ENCODE results near the gene LAMC2.
"Not testable (repeated sequence)": the region's sequence is repeated elsewhere in the genome, so short reads cannot be mapped to it uniquely, and the experiment has no call there.

Gene LAMC2

DNA sequence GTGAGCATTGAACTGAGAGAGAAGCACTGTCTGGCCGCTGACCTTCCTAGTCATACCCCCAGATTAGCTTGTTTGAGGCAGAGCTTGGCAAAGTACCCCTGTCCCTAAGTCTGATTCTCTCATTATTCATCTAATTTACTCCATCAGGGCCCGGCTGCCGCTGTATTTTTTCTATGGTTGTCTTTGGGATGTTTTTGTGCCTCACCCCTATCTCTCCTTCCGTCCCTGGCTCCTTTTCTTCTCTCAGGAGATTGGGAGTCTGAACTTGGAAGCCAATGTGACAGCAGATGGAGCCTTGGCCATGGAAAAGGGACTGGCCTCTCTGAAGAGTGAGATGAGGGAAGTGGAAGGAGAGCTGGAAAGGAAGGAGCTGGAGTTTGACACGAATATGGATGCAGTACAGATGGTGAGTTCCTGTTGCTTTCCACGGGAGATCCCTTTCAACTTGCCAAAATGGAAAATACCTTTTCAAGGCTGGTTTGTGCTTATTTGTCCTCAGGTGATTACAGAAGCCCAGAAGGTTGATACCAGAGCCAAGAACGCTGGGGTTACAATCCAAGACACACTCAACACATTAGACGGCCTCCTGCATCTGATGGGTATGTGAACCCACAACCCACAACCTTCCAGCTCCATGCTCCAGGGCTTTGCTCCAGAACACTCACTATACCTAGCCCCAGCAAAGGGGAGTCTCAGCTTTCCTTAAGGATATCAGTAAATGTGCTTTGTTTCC lies 53.9 kb downstream of the LAMC2 start:
- DNase-seq: no peak

DNA sequence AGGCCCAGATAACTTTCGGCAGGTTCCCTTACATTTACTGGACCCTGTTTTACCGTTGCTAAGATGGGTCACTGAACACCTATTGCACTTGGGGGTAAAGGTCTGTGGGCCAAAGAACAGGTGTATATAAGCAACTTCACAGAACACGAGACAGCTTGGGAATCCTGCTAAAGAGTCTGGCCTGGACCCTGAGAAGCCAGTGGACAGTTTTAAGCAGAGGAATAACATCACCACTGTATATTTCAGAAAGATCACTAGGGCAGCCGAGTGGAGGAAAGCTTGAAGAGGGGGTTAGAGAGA lies 54.4 kb downstream of the LAMC2 start:
- DNase-seq: no peak

DNA sequence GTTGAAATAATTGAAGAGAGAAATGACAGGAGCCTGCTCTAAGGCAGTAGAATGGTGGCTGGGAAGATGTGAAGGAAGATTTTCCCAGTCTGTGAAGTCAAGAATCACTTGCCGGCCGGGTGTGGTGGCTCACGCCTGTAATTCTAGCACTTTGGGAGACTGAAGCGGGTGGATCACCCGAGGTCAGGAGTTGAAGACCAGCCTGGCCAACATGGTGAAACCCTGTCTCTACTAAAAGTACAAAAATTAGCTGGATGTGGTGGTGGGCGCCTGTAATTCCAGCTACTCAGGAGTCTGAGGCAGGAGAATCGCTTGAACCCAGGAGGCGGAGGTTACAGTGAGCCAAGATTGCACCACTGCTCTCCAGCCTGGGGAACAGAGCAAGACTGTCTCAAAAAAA lies 54.8 kb downstream of the LAMC2 start:
- DNase-seq: not testable (repeated sequence)

GRCh38 chr1:183241471-183241870 lies 55.4 kb downstream of the LAMC2 start:
- DNase-seq: no peak

GRCh38 chr1:183242556-183242955 lies 56.5 kb downstream of the LAMC2 start:
- no peak for DNase-seq

DNA sequence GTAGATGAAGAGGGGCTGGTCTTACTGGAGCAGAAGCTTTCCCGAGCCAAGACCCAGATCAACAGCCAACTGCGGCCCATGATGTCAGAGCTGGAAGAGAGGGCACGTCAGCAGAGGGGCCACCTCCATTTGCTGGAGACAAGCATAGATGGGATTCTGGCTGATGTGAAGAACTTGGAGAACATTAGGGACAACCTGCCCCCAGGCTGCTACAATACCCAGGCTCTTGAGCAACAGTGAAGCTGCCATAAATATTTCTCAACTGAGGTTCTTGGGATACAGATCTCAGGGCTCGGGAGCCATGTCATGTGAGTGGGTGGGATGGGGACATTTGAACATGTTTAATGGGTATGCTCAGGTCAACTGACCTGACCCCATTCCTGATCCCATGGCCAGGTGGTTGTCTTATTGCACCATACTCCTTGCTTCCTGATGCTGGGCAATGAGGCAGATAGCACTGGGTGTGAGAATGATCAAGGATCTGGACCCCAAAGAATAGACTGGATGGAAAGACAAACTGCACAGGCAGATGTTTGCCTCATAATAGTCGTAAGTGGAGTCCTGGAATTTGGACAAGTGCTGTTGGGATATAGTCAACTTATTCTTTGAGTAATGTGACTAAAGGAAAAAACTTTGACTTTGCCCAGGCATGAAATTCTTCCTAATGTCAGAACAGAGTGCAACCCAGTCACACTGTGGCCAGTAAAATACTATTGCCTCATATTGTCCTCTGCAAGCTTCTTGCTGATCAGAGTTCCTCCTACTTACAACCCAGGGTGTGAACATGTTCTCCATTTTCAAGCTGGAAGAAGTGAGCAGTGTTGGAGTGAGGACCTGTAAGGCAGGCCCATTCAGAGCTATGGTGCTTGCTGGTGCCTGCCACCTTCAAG lies 57.3 kb downstream of the LAMC2 start:
- DNase-seq: no peak

- DNase-seq: no peak
These were observed 58.4 kb downstream of the LAMC2 start for GRCh38 chr1:183244466-183244865.

- no peak for DNase-seq
These were observed 59.3 kb downstream of the LAMC2 start for GRCh38 chr1:183245357-183245756.

DNA sequence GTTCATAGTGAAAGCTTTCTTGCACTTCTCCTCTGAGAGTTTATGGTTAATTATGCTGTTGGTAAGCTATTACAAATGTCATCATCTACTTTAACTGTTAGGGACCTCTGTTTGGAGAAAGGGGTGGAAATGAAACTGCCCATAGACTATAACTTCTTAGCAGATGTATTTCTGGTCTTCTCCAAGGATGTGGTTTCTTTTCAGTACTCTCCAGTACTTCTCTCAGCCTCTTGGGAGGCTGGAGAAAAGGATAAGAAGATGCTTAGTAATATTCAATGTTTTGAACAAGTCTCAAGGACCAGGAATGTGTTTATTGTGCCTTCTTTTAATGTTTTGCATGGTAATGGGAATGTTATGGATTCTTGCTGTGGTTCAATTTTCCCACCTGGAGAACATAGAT lies 60.4 kb downstream of the LAMC2 start:
- no peak for DNase-seq

DNA sequence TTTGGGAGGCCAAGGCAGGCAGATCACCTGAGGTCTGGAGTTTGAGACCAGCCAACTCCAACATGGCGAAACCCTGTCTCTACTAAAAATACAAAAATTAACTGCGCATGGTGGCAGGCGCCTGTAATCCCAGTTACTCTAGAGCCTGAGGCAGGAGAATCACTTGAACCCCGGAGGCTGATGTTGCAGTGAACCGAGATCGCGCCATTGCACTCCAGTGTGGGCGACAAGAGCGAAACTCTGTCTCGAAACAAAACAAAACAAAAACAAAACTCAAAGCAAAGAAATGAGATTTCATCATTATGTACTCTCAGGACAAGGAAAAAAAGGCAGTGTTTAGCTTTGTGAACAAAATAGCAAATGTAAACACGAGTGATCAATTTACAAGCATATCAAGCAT lies 61.0 kb downstream of the LAMC2 start:
- no peak for DNase-seq

- DNase-seq: no peak
These were observed 61.4 kb downstream of the LAMC2 start for GRCh38 chr1:183247484-183247883.

DNA sequence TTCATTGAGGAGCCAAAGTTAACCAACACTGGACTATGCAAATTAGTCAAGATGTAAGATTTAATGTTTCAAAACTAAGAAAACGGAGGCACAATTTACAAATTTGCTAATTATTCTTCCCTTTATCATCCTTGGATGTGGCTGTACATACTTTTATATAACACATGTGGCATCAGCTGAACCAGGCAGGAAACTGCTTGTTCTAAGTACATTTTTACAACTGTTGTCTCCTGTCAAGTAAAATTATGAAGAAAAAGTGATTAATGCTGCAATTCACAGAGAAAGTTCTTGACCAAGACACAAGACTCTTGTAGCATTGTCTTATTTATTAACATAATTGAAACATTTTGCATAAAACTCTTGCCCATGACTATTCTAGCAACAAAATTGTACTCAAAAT lies 61.9 kb downstream of the LAMC2 start:
- DNase-seq: no peak

- no peak for DNase-seq
These were observed 63.1 kb downstream of the LAMC2 start for GRCh38 chr1:183248989-183249691.

- no peak for DNase-seq
These were observed 63.9 kb downstream of the LAMC2 start for GRCh38 chr1:183249941-183250452.

DNA sequence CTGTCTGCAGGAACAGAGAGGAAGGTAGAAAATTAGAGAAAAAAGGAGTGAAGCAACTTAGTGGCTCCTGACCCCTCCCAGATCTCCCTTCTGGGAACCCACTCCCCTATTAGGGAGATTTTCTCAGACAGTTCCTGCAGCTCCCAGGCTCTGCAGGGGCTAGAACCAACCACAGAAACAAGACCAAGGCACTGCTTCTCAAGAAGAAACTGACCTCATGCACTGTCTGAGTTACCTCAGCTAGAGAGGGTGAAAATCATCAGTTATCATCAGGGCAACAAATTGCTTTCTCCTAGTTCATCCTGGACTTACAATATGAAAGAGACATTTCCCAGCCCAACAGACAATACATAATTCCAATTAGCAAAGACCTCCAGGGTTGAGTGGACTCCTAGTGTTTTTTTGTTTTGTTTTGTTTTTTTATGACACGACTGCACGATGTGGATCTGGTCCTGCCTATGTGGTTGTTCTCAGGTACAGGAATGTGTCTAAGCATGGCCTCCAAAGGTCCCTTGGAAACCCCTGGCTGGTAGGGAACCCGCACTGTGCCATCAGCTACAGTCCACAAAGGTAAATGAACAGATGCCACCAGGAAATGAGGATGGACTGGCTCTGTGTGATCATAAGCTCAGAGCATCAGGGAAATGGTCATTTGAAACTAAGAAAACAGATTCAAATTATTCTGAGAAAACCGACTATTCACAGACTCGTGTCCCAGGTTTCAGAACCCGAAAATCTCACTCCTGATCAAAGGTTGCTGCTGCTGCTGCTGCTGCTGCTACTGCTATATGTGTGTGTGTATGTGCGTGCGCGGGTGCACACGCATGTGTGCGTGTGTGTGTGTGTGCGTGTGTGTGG lies 65.3 kb downstream of the LAMC2 start:
- DNase-seq: no peak

GRCh38 chr1:183251959-183252450 lies 65.9 kb downstream of the LAMC2 start:
- DNase-seq: no peak

GRCh38 chr1:183255073-183255472 lies 69.0 kb downstream of the LAMC2 start:
- DNase-seq: no peak

- no peak for DNase-seq
These were observed 73.9 kb downstream of the LAMC2 start for GRCh38 chr1:183259924-183260323.

DNA sequence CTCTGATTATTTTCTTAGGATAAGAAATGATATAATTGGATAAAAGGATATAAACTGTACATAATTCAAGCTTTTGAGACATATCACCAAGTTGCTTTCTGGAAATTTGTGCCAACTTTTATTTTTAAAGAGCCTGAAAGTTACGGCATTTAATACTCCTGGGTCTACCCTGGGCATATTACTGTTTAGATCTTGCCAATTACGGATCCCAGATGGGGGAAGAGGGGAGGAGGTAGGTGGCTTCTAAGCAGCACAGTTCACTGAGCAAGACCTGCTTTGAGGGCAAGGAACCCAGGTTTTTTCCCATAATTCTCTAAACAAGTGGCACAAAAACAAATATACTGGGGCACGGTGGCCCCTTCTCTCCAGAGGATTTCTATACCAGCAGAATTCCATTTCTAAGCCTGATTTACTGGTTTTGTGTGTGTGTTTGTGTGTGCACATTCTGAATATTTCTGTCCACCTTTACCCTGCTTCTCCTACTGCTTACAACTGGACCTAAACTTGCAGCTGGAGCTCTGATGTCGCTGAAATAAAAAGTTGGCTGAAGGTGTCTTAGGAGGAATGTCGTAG lies 76.7 kb downstream of the LAMC2 start:
- DNase-seq: no peak

GRCh38 chr1:183263886-183264602 lies 78.0 kb downstream of the LAMC2 start:
- no peak for DNase-seq
